GM12801 (cell line): ENCODE measurements around the gene REEP2.

Experiments
- CTCF ChIP-seq: IDR thresholded peaks from one replicate; pipeline ENCODE4 v1.5.1; 2011; ENCODE audit warnings: control low read depth; ENCODE audit not compliant: insufficient read length; ENCODE audit errors: extremely low read depth

The REEP2 gene

GRCh38 chr5:138454121-138454520 lies 15.3 kb downstream of the REEP2 start:
- no peak for TF ChIP-seq CTCF

- TF ChIP-seq CTCF, result no peak
Measured at GRCh38 chr5:138455232-138455930, 16.5 kb downstream of the REEP2 start.

GRCh38 chr5:138457531-138458275 lies 18.8 kb downstream of the REEP2 start:
- no peak for TF ChIP-seq CTCF

- no peak for TF ChIP-seq CTCF
Measured at GRCh38 chr5:138458384-138458783, 19.5 kb downstream of the REEP2 start.

GRCh38 chr5:138458856-138459255 lies 20.0 kb downstream of the REEP2 start:
- no peak for TF ChIP-seq CTCF

GRCh38 chr5:138459311-138459933 lies 20.6 kb downstream of the REEP2 start:
- TF ChIP-seq CTCF, result no peak

- no peak for TF ChIP-seq CTCF
Measured at GRCh38 chr5:138460032-138460693, 21.3 kb downstream of the REEP2 start.
